ENCODE data around the gene ZNF43. TPM values are rescaled to one million over a fixed set of nuclear protein-coding genes. Genes with fewer than 3 reads are reported as not detected.
"Not testable (repeated sequence)": the region's sequence is repeated elsewhere in the genome, so short reads cannot be mapped to it uniquely, and the experiment has no call there.

Gene ZNF43
- total RNA-seq, result 10 to 100 TPM; 21.4 to 31.0 TPM

- peak; percentile 99 for ATAC-seq
- peaks cover 17% of the 10 kb centered on the region for H3K4me1 Mint-ChIP-seq
Measured at GRCh38 chr19:21835810-21836444, at the start of gene ZNF43. ZNF43 (minus strand) TSS chr19:21836182; CDS start chr19:21836038, 144 bp downstream.

GRCh38 chr19:21885516-21885915, 49.5 kb upstream of the ZNF43 start:
- H3K4me3 Mint-ChIP-seq; DNase-seq; H3K27me3 Mint-ChIP-seq; H3K9me3 Mint-ChIP-seq (ENCODE audit: low read depth); H3K36me3 Mint-ChIP-seq; ATAC-seq; H3K4me1 Mint-ChIP-seq; CTCF ChIA-PET; H3K27ac Mint-ChIP-seq: not testable (repeated sequence)

More at GRCh38 chr19:21835810-21836444, at the start of gene ZNF43:
- peaks cover 67% of the 10 kb centered on the region for H3K36me3 Mint-ChIP-seq
- peaks cover 19% of the 10 kb centered on the region for H3K9me3 Mint-ChIP-seq (ENCODE audit: low read depth)
- DNase-seq, result peak; percentile 97
- CTCF ChIA-PET, result interaction anchor here (1.3 to 1.8 kb wide), 3 partner anchors 12 to 68 kb away, joined by 4 to 6 read pairs (median 4); partner anchors contain the start of gene ZNF100
- H3K27ac Mint-ChIP-seq, result peak within 1 kb of the TSS; percentile 100
- no peaks in the 10 kb centered on the region for H3K27me3 Mint-ChIP-seq
- peak within 1 kb of the TSS; percentile 91 for H3K4me3 Mint-ChIP-seq

GRCh38 chr19:21884786-21885185, 48.8 kb upstream of the ZNF43 start:
- H3K27ac Mint-ChIP-seq, DNase-seq, ATAC-seq, H3K4me3 Mint-ChIP-seq, H3K27me3 Mint-ChIP-seq, H3K4me1 Mint-ChIP-seq, H3K36me3 Mint-ChIP-seq, CTCF ChIA-PET: not testable (repeated sequence)
- peaks cover 11% of the 10 kb centered on the region for H3K9me3 Mint-ChIP-seq (ENCODE audit: low read depth)

- no peaks in the 10 kb centered on the region for H3K4me1 Mint-ChIP-seq
- CTCF ChIA-PET, result no interaction called here
- H3K36me3 Mint-ChIP-seq, result no peaks in the 10 kb centered on the region
- H3K9me3 Mint-ChIP-seq (ENCODE audit: low read depth), result peaks cover 7% of the 10 kb centered on the region
- DNase-seq (no peak), ATAC-seq (no peak)
- no peak overlapping the region for H3K27ac Mint-ChIP-seq
- H3K4me3 Mint-ChIP-seq, result no peak overlapping the region
- no peaks in the 10 kb centered on the region for H3K27me3 Mint-ChIP-seq
Measured at GRCh38 chr19:21883516-21883915, 47.5 kb upstream of the ZNF43 start.

- DNase-seq, H3K27ac Mint-ChIP-seq: not testable (repeated sequence)
- peaks cover 11% of the 10 kb centered on the region for H3K9me3 Mint-ChIP-seq (ENCODE audit: low read depth)
Measured at GRCh38 chr19:21880761-21881160, 44.8 kb upstream of the ZNF43 start.

GRCh38 chr19:21878646-21879045, 42.7 kb upstream of the ZNF43 start:
- ATAC-seq (no peak), DNase-seq (no peak)
- peaks cover 14% of the 10 kb centered on the region for H3K9me3 Mint-ChIP-seq (ENCODE audit: low read depth)
- no peaks in the 10 kb centered on the region for H3K27me3 Mint-ChIP-seq
- CTCF ChIA-PET, result no interaction called here
- H3K27ac Mint-ChIP-seq, result no peak overlapping the region
- H3K36me3 Mint-ChIP-seq, result no peaks in the 10 kb centered on the region
- H3K4me1 Mint-ChIP-seq, result no peaks in the 10 kb centered on the region
- H3K4me3 Mint-ChIP-seq, result no peak overlapping the region

More at GRCh38 chr19:21880761-21881160, 44.8 kb upstream of the ZNF43 start:
- ATAC-seq, H3K4me3 Mint-ChIP-seq, H3K36me3 Mint-ChIP-seq, H3K27me3 Mint-ChIP-seq, H3K4me1 Mint-ChIP-seq, CTCF ChIA-PET: not testable (repeated sequence)

- Mint-ChIP-seq H3K27me3 (no peaks in the 10 kb centered on the region), H3K9me3 (ENCODE audit: low read depth) (peaks cover 14% of the 10 kb centered on the region), H3K4me1 (no peaks in the 10 kb centered on the region), H3K4me3 (no peak overlapping the region), H3K36me3 (no peaks in the 10 kb centered on the region), H3K27ac (no peak overlapping the region)
- DNase-seq (no peak), ATAC-seq (no peak)
- CTCF ChIA-PET, result no interaction called here
Measured at GRCh38 chr19:21877976-21878375, 42.0 kb upstream of the ZNF43 start.

- CTCF ChIA-PET, DNase-seq, H3K4me3 Mint-ChIP-seq, H3K36me3 Mint-ChIP-seq, H3K4me1 Mint-ChIP-seq, H3K27ac Mint-ChIP-seq, ATAC-seq, H3K27me3 Mint-ChIP-seq: not testable (repeated sequence)
- peaks cover 14% of the 10 kb centered on the region for H3K9me3 Mint-ChIP-seq (ENCODE audit: low read depth)
Measured at GRCh38 chr19:21876608-21877007, 40.6 kb upstream of the ZNF43 start.

GRCh38 chr19:21856773-21857514, 21.0 kb upstream of the ZNF43 start:
- DNase-seq (no peak), ATAC-seq (no peak)
- Mint-ChIP-seq H3K36me3 (peaks cover 7% of the 10 kb centered on the region), H3K27ac (no peak overlapping the region), H3K4me3 (no peak overlapping the region), H3K4me1 (peaks cover 6% of the 10 kb centered on the region), H3K9me3 (ENCODE audit: low read depth) (peaks cover 16% of the 10 kb centered on the region), H3K27me3 (no peaks in the 10 kb centered on the region)
- CTCF ChIA-PET, result no interaction called here

GRCh38 chr19:21851596-21852345, 15.8 kb upstream of the ZNF43 start:
- Mint-ChIP-seq H3K27ac (peak overlapping the region; percentile 89), H3K4me3 (peak overlapping the region; percentile 86), H3K4me1 (peaks cover 22% of the 10 kb centered on the region), H3K36me3 (peaks cover 47% of the 10 kb centered on the region), H3K9me3 (ENCODE audit: low read depth) (peaks cover 19% of the 10 kb centered on the region), H3K27me3 (no peaks in the 10 kb centered on the region)
- ATAC-seq, result peak; percentile 99
- CTCF ChIA-PET, result interaction anchor here (1.0 to 1.6 kb wide), 3 partner anchors 14 to 84 kb away, joined by 4 to 7 read pairs (median 6); partner anchors contain the start of genes ZNF100 and ZNF43
- peak; percentile 93 for DNase-seq

GRCh38 chr19:21850656-21851255, 14.8 kb upstream of the ZNF43 start:
- Mint-ChIP-seq H3K36me3 (peaks cover 57% of the 10 kb centered on the region), H3K9me3 (ENCODE audit: low read depth) (peaks cover 23% of the 10 kb centered on the region), H3K27ac (peak overlapping the region; percentile 43), H3K27me3 (no peaks in the 10 kb centered on the region), H3K4me1 (peaks cover 22% of the 10 kb centered on the region), H3K4me3 (peak overlapping the region; percentile 86)
- ATAC-seq, result no peak
- no peak for DNase-seq
- CTCF ChIA-PET, result interaction anchor here (1.0 to 1.4 kb wide), 2 partner anchors 13 to 83 kb away, joined by 4 to 7 read pairs; partner anchors contain the start of gene ZNF100

- no peaks in the 10 kb centered on the region for H3K27me3 Mint-ChIP-seq
- CTCF ChIA-PET, result interaction anchor here (1.0 kb wide), 1 partner anchor 13 kb away, joined by 4 read pairs; the partner anchor contains the start of gene ZNF43
- DNase-seq (no peak), ATAC-seq (no peak)
- peaks cover 26% of the 10 kb centered on the region for H3K9me3 Mint-ChIP-seq (ENCODE audit: low read depth)
- peaks cover 72% of the 10 kb centered on the region for H3K36me3 Mint-ChIP-seq
- no peak overlapping the region for H3K27ac Mint-ChIP-seq
- peaks cover 22% of the 10 kb centered on the region for H3K4me1 Mint-ChIP-seq
- H3K4me3 Mint-ChIP-seq, result no peak overlapping the region
Measured at GRCh38 chr19:21848706-21849105, 12.7 kb upstream of the ZNF43 start.

GRCh38 chr19:21843081-21843480, 7.1 kb upstream of the ZNF43 start:
- no peak for DNase-seq
- Mint-ChIP-seq H3K27ac (no peak overlapping the region), H3K36me3 (peaks cover 91% of the 10 kb centered on the region), H3K4me1 (peaks cover 3% of the 10 kb centered on the region), H3K27me3 (no peaks in the 10 kb centered on the region), H3K9me3 (ENCODE audit: low read depth) (peaks cover 34% of the 10 kb centered on the region), H3K4me3 (no peak overlapping the region)
- CTCF ChIA-PET, result no interaction called here
- no peak for ATAC-seq

Measured in activated CD8-positive, alpha-beta memory T cell treated with anti-CD3 and anti-CD28 coated beads, Interleukin-2, amount 10 ng/mL, durations not matched to agents 7 days and 5 days (primary cell).